Panc1 (cell line): Measurements from ENCODE around the gene SCARF1. TPM values are rescaled to one million over a fixed set of nuclear protein-coding genes. Genes with fewer than 3 reads are reported as not detected.

Experiments used
- ATAC-seq: fragments of 200-7000 bp; cut with Tn5 transposase; 2 replicates; pipeline ENCODE4 v1.9.1; 2020; ENCODE audit warnings: mild to moderate bottlenecking, moderate library complexity
- BruUV-seq: library from RNA; stranded (reverse); fragments of 400-500 nt; replicated peaks from 2 replicates; lab custom pipeline; 2021; lab: Mats Ljungman, UMichigan
- CTCF ChIA-PET: fragments of 300-600 bp; sonication (Branson Sonifier 250); formaldehyde crosslinking; loops from one replicate; lab custom pipeline; 2022; ENCODE audit warnings: antibody characterized with exemption; lab: Charles Lee
- POLR2A ChIA-PET: fragments of 300-600 bp; sonication (Branson Sonifier 250); formaldehyde crosslinking; loops from one replicate; lab custom pipeline; 2022; ENCODE audit warnings: antibody characterized with exemption; lab: Charles Lee
- DNase-seq: peaks from one replicate; pipeline ENCODE4 v3.0.0-alpha.2; 2010; ENCODE audit warnings: low read depth, low spot score
- H3K27ac ChIP-seq: 2 replicates; pipeline ENCODE4 v1.5.1; 2011; ENCODE audit warnings: mild to moderate bottlenecking, low read length, inconsistent platforms
- H3K27me3 ChIP-seq: fragments of 200-500 bp; sonication (Bioruptor generic); 2 replicates; pipeline ENCODE4 v1.6.0; 2014; ENCODE audit warnings: low read length, inconsistent platforms; ENCODE audit not compliant: control insufficient read depth, insufficient read depth
- H3K36me3 ChIP-seq: fragments of 200-500 bp; sonication (Bioruptor generic); 2 replicates; pipeline ENCODE4 v1.5.1; 2014; ENCODE audit warnings: inconsistent platforms, mild to moderate bottlenecking, low read length, moderate library complexity; ENCODE audit not compliant: control insufficient read depth, insufficient read depth
- H3K4me1 ChIP-seq: 2 replicates; pipeline ENCODE4 v1.5.1; 2011; ENCODE audit warnings: inconsistent platforms, mild to moderate bottlenecking, low read length, moderate library complexity; ENCODE audit not compliant: control insufficient read depth, insufficient read depth
- H3K4me3 ChIP-seq, 2 experiments: 2 replicates each; pipeline ENCODE4 v1.5.1; 2011 to 2012; ENCODE audit warnings: low read depth in 2 of 2, low read length in 2 of 2, mild to moderate bottlenecking in 2 of 2, inconsistent platforms in 1 of 2, moderate library complexity in 1 of 2
- H3K9me3 ChIP-seq: fragments of 200-500 bp; sonication (Bioruptor generic); 2 replicates; pipeline ENCODE4 v1.5.1; 2014; ENCODE audit warnings: low read depth, mild to moderate bottlenecking, inconsistent platforms, low read length, moderate library complexity; ENCODE audit not compliant: control insufficient read depth, insufficient read depth
- CTCF ChIP-seq: fragments of 450-650 bp; IDR thresholded peaks from 2 replicates; pipeline ENCODE4 v1.5.1; 2017; ENCODE audit warnings: mild to moderate bottlenecking
- POLR2AphosphoS5 ChIP-seq: IDR thresholded peaks from 2 replicates; pipeline ENCODE4 v1.6.1; 2012; ENCODE audit warnings: mild to moderate bottlenecking, low read depth, low read length, moderate library complexity
- REST ChIP-seq, 2 experiments: IDR thresholded peaks; 2 replicates each; pipeline ENCODE4 v1.6.1; 2011 to 2012; ENCODE audit warnings: low read depth in 2 of 2, control low read depth in 1 of 2, low read length in 1 of 2, mild to moderate bottlenecking in 1 of 2, moderate library complexity in 1 of 2; ENCODE audit not compliant: insufficient read depth in 1 of 2
- SIN3A ChIP-seq: IDR thresholded peaks from 2 replicates; pipeline ENCODE4 v1.6.1; 2012; ENCODE audit warnings: low read depth, mild to moderate bottlenecking, low read length, moderate library complexity, borderline replicate concordance; ENCODE audit not compliant: insufficient read depth
- TCF7L2 ChIP-seq: IDR thresholded peaks from 2 replicates; pipeline ENCODE4 v1.6.1; 2011; ENCODE audit warnings: mild to moderate bottlenecking, low read depth, low read length, inconsistent platforms
- in situ Hi-C: cut with HindIII; loops from 2 replicates; pipeline ENCODE4 v1.10.0; 2016; ENCODE audit warnings: low sequenced_read_pairs, low pct_unique_long_range_greater_than_20kb
- intact Hi-C: fragments of 100-400 bp; cut with micrococcal nuclease; formaldehyde crosslinking; loops from one replicate; pipeline ENCODE4 v1.10.0; 2022; ENCODE audit not compliant: unreplicated experiment
- total RNA-seq: library from RNA; stranded (reverse); gene quantifications from one replicate; pipeline ENCODE4 v1.2.1, GENCODE V29; 2021; ENCODE audit not compliant: unreplicated experiment

Gene SCARF1
- total RNA-seq, 1 experiment from 2014 or later = 6.6 TPM

GRCh38 chr17:1607971-1608320, 37.6 kb downstream of the SCARF1 start:
- no peaks in the 10 kb centered on the region for H3K36me3 ChIP-seq
- H3K9me3 ChIP-seq = no peaks in the 10 kb centered on the region
- no peak overlapping the region for H3K4me3 ChIP-seq
- no peaks in the 10 kb centered on the region for H3K4me1 ChIP-seq
- no peaks in the 10 kb centered on the region for H3K27me3 ChIP-seq
- CTCF ChIA-PET = no interaction called here
- H3K27ac ChIP-seq = no peak overlapping the region
- ATAC-seq = no peak
- no peak for DNase-seq
- intact Hi-C loops = no loop called here
- POLR2A ChIA-PET = no interaction called here
- in situ Hi-C loops = no loop called here
- BruUV-seq = no TSS peak
- TF ChIP-seq POLR2AphosphoS5 (no peak), SIN3A (no peak), REST (IDR thresholded peaks at IDR 0.05; ENCODE audit: insufficient read depth in 1 of 2, low read depth in 2 of 2, low read length in 1 of 2) (no peak), TCF7L2 (no peak), CTCF (no peak)

- intact Hi-C loops (no loop called here), in situ Hi-C loops (no loop called here)
- ChIA-PET CTCF (interaction anchor here (0.6 kb wide), 1 partner anchor 32 kb away, joined by 11 read pairs; no protein-coding TSS in a partner anchor), POLR2A (no interaction called here)
- Histone ChIP-seq H3K27ac (no peak overlapping the region), H3K4me3 (no peak overlapping the region), H3K36me3 (no peaks in the 10 kb centered on the region), H3K4me1 (no peaks in the 10 kb centered on the region), H3K27me3 (no peaks in the 10 kb centered on the region), H3K9me3 (no peaks in the 10 kb centered on the region)
- ATAC-seq (no peak), DNase-seq (no peak)
- BruUV-seq = no TSS peak
- no peak for TF ChIP-seq TCF7L2
- no peak for TF ChIP-seq SIN3A
- TF ChIP-seq CTCF = no peak
- TF ChIP-seq REST (IDR thresholded peaks at IDR 0.05; ENCODE audit: insufficient read depth in 1 of 2, low read depth in 2 of 2, low read length in 1 of 2) = no peak
- no peak for TF ChIP-seq POLR2AphosphoS5
These were observed 39.1 kb downstream of the SCARF1 start for GRCh38 chr17:1606352-1606985.
